Osteoblast (primary cell): Measurements from ENCODE around the gene INO80. TPM values are rescaled to one million over a fixed set of nuclear protein-coding genes. Genes with fewer than 3 reads are reported as not detected.

Experiments
- DNase-seq: peaks from one replicate; pipeline ENCODE4 v3.0.0; 2011; ENCODE audit warnings: low spot score, mixed read lengths; ENCODE audit not compliant: insufficient read length; ENCODE audit errors: missing footprints
- H2AFZ ChIP-seq: 2 replicates; pipeline ENCODE4 v1.6.0; 2011; ENCODE audit warnings: mild to moderate bottlenecking, low read length
- H3K27ac ChIP-seq: 2 replicates; pipeline ENCODE4 v1.5.1; 2011; ENCODE audit warnings: mild to moderate bottlenecking, low read depth, low read length, moderate library complexity
- H3K27me3 ChIP-seq: 2 replicates; pipeline ENCODE4 v1.6.0; 2012; ENCODE audit warnings: mild to moderate bottlenecking, control low read depth, inconsistent platforms, low read length, moderate library complexity; ENCODE audit not compliant: insufficient read depth
- H3K36me3 ChIP-seq: 2 replicates; pipeline ENCODE4 v1.5.1; 2011; ENCODE audit warnings: mild to moderate bottlenecking, low read length, control low read depth, moderate library complexity; ENCODE audit not compliant: insufficient read depth
- H3K4me1 ChIP-seq: 2 replicates; pipeline ENCODE4 v1.5.1; 2011; ENCODE audit warnings: mild to moderate bottlenecking, low read length, control low read depth, moderate library complexity; ENCODE audit not compliant: insufficient read depth
- H3K4me2 ChIP-seq: 2 replicates; pipeline ENCODE4 v1.6.0; 2011; ENCODE audit warnings: mild to moderate bottlenecking, low read length; ENCODE audit not compliant: insufficient read depth
- H3K4me3 ChIP-seq: fragments of 200-600 bp; sonication (generic); 3 replicates; pipeline ENCODE4 v1.5.1; 2012; ENCODE audit warnings: mild to moderate bottlenecking, low read length, inconsistent platforms; ENCODE audit not compliant: insufficient read depth
- H3K79me2 ChIP-seq: 2 replicates; pipeline ENCODE4 v1.6.0; 2012; ENCODE audit warnings: mild to moderate bottlenecking, low read length, control low read depth, inconsistent platforms; ENCODE audit not compliant: insufficient read depth
- H3K9me3 ChIP-seq: 2 replicates; pipeline ENCODE4 v1.5.1; 2011; ENCODE audit warnings: low read depth, low read length, control low read depth
- H4K20me1 ChIP-seq: 2 replicates; pipeline ENCODE4 v1.6.0; 2012; ENCODE audit warnings: mild to moderate bottlenecking, low read length, control low read depth; ENCODE audit not compliant: insufficient read depth
- CTCF ChIP-seq: IDR thresholded peaks from 2 replicates; pipeline ENCODE4 v1.5.1; 2011; ENCODE audit warnings: mild to moderate bottlenecking, low read depth, low read length, moderate library complexity; ENCODE audit errors: extremely low read depth
- total RNA-seq: library from RNA; depleted of rRNA; stranded (reverse); fragments of >200 nt; gene quantifications from 2 replicates; pipeline ENCODE4 v1.2.3, GENCODE V29; 2012

INO80 gene
- total RNA-seq, 1 donor: 23.5 TPM

DNA sequence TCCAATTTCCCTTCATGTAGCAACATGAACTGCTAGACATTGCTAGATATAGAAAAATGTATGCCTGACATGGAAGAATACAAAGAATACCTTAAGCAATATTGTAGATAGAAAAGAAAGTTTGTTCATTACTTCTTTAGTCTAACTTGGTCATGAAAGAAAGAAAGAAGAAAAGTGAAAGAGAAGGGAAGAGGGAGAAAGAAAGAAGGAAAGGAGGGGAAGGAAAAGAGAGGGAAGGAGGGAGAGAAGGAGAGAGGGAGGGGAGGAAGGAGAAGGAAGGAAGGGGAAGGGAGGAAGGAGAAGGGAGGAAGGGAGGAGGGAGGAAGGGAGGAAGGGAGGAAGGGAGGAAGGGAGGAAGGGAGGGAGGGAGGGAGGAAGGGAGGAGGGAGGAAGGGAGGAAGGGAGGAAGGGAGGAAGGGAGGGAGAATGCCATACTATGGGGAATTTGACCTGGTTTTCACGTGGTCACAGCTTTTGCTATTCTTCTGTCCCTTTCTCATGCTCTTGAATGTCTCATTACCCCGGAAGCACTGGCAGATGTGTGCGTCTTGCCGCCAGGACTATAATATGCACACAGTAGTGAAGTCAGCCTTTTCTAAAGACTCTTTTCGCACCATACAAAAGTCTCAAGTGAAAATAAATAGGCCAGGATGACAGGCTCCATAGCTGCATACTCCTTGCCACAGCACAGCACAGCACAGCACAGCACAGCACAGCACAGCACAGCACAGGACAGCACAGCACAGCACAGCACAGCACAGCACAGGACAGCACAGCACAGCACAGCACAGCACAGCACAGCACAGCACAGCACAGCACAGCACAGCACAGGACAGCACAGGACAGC, 84.6 kb downstream of the INO80 start:
- Histone ChIP-seq H3K27ac (no peak overlapping the region), H3K36me3 (peaks cover 28% of the 10 kb centered on the region), H3K4me1 (no peaks in the 10 kb centered on the region), H4K20me1 (no peaks in the 10 kb centered on the region), H3K79me2 (peaks cover 28% of the 10 kb centered on the region), H3K27me3 (no peaks in the 10 kb centered on the region), H2AFZ (no peak overlapping the region), H3K4me2 (no peak overlapping the region), H3K4me3 (no peak overlapping the region), H3K9me3 (no peaks in the 10 kb centered on the region)
- peak; percentile 10 for DNase-seq
- no peak for TF ChIP-seq CTCF

GRCh38 chr15:41028853-41029252, 87.2 kb downstream of the INO80 start:
- Histone ChIP-seq H3K4me2 (no peak overlapping the region), H2AFZ (no peak overlapping the region), H3K79me2 (peaks cover 19% of the 10 kb centered on the region), H3K4me1 (peaks cover 13% of the 10 kb centered on the region), H4K20me1 (no peaks in the 10 kb centered on the region), H3K36me3 (peaks cover 28% of the 10 kb centered on the region), H3K27me3 (no peaks in the 10 kb centered on the region), H3K9me3 (no peaks in the 10 kb centered on the region), H3K4me3 (no peak overlapping the region), H3K27ac (no peak overlapping the region)
- DNase-seq: no peak
- no peak for TF ChIP-seq CTCF

DNA sequence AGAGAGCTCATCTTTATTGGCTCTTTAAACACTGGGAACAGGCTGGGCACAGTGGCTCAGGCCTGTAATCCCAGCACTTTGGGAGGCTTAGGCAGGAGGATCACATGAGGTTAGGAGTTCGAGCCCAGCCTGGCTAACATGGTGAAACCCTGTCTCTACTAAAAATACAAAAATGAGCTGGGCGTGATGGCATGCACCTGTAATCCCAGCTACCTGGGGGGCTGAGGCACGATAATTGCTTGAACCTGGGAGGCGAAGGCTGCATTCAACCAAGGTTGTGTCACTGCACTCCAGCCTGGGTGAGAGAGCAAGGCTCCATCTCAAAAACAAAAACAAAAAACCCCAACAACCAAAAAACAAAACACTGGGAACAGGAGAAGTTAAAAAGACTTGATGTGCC, 90.7 kb downstream of the INO80 start:
- TF ChIP-seq CTCF: no peak
- Histone ChIP-seq H3K4me3 (no peak overlapping the region), H2AFZ (no peak overlapping the region), H3K27ac (peak overlapping the region; percentile 7), H3K9me3 (no peaks in the 10 kb centered on the region), H4K20me1 (no peaks in the 10 kb centered on the region), H3K27me3 (no peaks in the 10 kb centered on the region), H3K4me1 (peaks cover 25% of the 10 kb centered on the region), H3K36me3 (peaks cover 34% of the 10 kb centered on the region), H3K4me2 (no peak overlapping the region), H3K79me2 (peaks cover 12% of the 10 kb centered on the region)
- no peak for DNase-seq

- H3K27ac ChIP-seq: peak overlapping the region; percentile 45
Measured at GRCh38 chr15:41024885-41025284, 91.2 kb downstream of the INO80 start.

More at GRCh38 chr15:41024885-41025284, 91.2 kb downstream of the INO80 start:
- Histone ChIP-seq H3K79me2 (peaks cover 12% of the 10 kb centered on the region), H3K36me3 (peaks cover 36% of the 10 kb centered on the region), H3K9me3 (no peaks in the 10 kb centered on the region), H2AFZ (no peak overlapping the region), H3K27me3 (no peaks in the 10 kb centered on the region), H3K4me1 (peaks cover 25% of the 10 kb centered on the region), H3K4me2 (no peak overlapping the region), H3K4me3 (no peak overlapping the region), H4K20me1 (no peaks in the 10 kb centered on the region)
- TF ChIP-seq CTCF: no peak
- no peak for DNase-seq
